RPMI7951 (cell line): ENCODE measurements around the gene GP2. TPM values are rescaled to one million over a fixed set of nuclear protein-coding genes. Genes with fewer than 3 reads are reported as not detected.

Experiments used
- total RNA-seq: library from RNA; depleted of rRNA; stranded (reverse); fragments of >200 nt; shearing (Covaris generic); gene quantifications from 2 replicates; pipeline ENCODE4 v1.2.3, GENCODE V29; 2014; rRNA removed

Gene GP2
- total RNA-seq, 1 experiment from 2014 or later = not detected

Other genes starting within 250 kb of the GP2 start
- not detected in 2 replicates for gene UMOD, start 25.2 kb upstream of the GP2 start, total RNA-seq
- gene PDILT, start 77.2 kb upstream of the GP2 start, total RNA-seq = not detected in 2 replicates
- not detected in 2 replicates for gene ACSM5, start 82.0 kb upstream of the GP2 start, total RNA-seq
- gene ACSM2A, start 124.0 kb upstream of the GP2 start, total RNA-seq = not detected in 2 replicates
- not detected in 2 replicates for gene ACSM2B, start 248.9 kb upstream of the GP2 start, total RNA-seq